SIG-M5 (cell line): ENCODE data around the gene MKKS.
"Not testable (repeated sequence)": the region's sequence is repeated elsewhere in the genome, so short reads cannot be mapped to it uniquely, and the experiment has no call there.

Experiments used
- DNase-seq: peaks from one replicate; lab custom pipeline; 2025; lab: John Stamatoyannopoulos, UW

MKKS gene

DNA sequence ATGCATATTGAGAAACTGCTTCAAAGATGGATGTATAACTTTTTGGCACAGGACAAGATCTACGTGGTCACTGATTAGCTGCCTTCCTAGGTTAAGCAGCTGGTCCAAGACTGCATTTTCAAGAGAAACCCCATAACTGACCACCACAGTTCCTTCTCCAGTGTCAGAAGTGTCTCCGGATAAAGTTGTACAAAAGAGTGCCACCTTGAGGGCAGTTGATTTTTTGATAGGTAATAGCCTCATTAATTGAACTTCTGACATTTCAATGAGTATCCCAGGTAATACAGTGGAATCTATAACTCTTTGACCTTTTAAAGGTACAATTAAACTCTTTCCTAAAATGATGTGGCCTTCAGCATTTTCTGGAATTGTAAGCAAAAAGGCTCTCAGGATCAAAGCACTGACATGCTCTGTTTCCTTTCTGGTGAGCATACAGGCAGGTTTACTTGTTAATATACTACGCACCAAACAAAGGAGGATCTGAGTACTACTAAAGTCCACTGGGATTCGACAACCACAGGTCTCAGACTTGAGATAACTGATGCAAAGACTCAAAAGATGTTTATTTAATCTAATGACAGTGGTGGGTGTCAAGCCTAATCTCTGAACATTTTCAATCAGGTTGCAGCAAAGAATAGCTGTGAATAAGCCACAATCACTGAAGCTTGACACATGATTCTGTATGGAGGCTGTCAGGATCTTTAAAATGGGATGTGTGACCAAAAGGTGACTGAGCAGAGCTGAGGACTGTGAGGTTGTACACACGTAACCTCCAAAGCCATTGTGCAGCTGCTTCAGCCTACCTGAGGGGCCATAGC lies 21.2 kb downstream of the MKKS start:
- no peak for DNase-seq

DNA sequence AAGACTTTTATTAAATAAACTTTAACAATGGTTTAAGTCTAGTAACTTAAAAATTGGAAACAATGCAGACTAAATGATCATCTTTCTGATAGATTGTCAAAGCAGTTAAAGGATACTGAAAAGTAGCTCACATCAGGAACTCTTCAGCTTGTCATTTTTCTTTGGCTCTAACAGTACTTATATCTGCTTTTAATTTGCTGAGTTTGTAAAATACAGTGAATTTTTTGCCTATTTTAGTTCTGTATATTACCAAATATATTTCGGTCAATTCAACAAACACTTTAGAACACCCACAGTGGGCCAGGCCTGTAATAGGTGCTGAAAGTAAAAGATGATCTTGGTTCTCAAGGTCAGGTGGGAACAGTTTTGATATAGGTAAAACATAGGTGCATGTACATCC lies 22.3 kb downstream of the MKKS start:
- no peak for DNase-seq

DNA sequence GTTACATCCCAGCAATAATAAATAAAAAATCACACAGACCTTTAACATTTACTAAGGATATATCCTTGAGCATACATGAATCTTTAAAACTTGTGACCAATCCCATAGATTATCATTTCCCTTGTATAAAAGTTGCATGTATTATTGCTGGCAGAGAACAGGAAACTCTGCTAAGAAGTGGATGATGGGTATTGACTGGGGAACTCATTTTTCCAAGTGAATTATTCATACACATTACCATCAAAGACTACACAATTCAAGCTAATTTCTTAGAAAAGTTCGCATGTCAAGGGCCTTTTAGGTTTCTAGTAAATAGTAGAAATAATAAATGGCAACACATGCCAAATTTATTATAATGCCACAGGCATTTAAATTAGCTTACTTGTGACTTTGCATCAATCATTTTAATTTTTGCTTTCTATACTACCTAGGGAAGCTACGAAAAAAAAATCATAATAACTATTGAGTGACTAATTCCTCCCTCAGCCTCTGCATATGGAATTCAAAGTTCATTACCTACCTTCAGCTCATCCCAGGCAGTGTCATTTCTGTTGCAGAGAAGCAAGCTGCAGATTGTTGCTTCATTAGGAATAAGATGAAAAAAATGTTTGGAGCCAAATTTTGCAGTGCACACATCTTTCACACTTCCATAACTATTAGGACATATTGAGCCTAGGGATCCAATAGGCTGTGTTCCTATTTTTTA lies 25.8 kb downstream of the MKKS start:
- DNase-seq: no peak

DNA sequence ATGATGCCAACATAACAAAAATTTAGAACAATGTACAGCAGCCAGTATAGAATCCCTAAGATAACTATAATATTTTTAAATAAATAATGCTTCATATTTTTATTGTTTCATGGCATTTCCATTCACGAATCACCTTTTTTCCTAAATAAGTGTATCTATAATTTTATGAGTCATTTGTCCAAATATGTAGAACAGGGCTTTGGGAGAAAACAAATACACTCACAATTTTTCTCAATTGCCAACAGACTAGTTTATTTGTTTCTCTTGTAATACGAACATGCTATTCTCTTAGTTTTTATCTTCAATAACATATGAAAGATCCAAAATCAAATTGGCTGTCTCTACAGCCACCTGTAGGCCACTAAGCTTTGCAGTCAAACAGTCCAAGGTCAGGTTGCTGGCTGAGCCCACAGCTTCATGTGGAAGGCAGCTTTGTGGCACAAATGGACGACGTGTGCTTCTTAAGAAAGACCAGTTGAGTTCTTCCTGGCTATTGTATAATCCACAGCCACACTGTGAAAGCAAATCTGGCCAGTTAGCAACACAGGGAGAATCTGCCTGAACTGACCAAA lies 29.0 kb downstream of the MKKS start:
- no peak for DNase-seq

DNA sequence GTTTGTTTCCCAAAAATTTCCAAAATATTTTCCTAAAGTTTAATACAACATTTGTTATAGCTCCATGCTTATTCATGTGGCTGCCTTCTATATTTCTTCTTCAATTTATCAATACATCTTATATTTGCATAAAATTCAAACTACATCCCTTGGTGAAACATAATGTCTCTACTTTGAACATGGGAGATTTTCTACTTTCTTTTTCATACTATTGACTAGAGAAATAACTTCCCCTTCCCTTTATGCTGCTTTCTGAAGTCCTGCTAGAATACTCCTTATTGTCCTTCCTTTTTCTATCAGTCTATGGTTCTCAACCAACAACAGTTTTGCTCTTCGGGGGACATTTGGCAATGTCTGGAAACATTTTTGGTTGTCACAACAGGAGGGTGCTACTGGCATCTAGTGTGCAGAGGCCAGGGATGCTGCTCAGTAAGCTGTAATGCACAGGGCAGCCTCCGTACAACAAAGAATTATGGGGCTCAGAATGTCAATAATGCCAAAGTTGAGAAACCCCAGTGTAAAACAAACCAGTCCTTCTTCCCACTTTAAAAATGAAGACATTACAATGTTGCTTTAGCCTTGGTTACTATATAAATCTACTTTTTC lies 29.9 kb downstream of the MKKS start:
- no peak for DNase-seq

DNA sequence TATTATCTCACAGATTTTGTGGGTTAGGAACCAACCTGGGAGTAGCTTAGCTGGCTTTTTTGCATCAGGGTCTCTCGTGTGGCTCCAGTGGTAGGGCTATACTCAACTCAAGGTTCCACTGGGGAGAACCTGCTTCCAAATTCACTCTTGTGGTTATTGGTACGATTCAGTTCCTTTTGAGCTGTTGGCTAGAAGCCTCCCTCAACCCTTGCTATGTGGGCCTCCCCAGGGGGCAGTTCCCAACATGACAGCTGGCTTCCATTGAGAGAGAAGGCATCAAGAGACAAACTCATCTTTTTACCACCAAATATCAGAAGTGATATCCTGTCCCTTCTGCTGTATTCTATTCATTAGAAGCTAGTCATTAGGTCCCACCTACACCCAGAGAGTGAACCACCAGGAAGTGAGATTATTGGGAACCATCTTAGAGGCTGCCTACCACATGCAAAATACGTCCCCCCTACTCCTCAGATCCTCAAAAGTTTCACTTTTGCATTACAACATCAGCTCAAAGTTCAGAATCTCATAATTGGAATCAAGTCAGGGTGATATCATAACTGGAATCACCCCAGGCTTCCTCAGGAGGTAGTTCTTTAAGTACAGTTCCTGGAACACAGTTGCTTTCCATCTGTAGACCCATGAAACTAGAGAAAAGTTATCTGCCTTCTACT lies 30.9 kb downstream of the MKKS start:
- DNase-seq: no peak

DNA sequence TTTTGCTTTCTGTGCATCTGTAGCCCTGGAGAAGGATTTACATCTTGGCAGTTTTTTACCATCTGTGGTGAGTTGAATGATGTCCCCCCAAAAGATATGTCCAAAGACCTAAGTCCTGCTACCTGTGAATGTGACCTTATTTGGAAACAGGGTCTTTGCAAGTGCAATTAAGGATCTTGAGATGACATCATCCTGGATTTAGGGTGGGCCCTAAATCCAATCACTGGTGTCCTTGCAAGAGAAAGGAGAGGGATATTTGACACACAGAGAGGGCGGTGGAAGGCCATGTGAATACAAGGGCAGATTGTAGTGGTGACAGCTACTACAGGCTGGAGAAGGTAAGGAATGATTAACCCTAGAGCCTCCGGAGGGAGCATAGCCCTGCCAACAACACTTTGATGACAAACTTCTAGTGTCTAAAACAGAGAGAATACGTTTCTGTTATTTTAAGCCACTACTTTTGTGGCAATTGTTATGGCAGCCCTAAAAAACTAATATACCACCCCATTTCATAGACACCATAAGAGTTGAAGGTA lies 35.1 kb downstream of the MKKS start:
- no peak for DNase-seq

DNA sequence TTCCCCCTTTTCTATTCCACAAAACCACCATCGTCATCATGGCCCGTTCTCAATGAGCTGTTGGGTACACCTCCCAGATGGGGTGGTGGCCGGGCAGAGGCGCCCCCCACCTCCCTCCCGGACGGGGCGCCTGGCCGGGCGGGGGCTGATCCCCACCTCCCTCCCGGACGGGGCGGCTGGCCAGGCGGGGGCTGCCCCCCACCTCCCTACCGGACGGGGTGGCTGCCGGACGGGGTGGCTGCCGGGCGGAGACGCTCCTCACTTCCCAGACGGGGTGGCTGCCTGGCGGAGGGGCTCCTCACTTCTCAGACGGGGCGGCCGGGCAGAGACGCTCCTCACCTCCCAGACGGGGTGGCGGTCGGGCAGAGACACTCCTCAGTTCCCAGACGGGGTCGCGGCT lies 39.3 kb downstream of the MKKS start:
- DNase-seq: not testable (repeated sequence)

DNA sequence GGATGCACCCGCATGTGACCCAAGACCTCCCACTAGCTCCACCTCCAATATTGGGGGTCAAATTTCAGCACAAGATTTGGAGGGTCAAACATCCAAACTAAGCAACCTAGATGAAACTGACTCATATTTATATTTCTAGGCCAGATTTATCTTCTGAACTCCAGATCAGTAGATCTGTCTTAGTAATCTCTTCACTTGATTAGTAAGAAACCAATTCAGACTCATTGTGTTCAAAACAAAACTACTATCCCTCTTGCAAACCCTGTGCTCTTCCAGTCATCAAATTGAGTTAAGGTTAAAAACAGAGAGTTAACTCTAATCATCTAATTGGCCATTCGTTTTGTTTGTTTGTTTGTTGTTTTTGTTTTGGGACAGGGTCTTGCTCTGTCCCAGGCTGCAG lies 43.3 kb downstream of the MKKS start:
- DNase-seq: no peak

DNA sequence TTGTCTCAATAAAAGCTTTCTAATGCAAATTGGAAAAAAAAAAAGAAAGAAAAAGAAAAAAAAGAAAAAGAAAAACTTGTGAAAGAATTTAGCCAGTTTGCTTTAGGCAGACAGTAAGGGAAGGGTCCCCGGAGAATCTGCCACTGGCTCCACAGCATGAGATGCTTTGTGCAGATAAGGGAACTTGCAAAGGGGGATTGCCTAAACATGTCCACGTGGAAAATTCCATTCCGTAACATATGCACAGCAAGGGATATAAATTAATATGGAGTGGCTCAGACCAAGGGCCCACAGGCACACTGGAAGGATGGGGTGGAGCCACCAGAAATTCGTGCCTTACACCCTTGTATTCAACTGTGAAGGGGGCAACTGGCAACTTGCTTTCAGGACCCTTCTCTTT lies 45.4 kb downstream of the MKKS start:
- no peak for DNase-seq

DNA sequence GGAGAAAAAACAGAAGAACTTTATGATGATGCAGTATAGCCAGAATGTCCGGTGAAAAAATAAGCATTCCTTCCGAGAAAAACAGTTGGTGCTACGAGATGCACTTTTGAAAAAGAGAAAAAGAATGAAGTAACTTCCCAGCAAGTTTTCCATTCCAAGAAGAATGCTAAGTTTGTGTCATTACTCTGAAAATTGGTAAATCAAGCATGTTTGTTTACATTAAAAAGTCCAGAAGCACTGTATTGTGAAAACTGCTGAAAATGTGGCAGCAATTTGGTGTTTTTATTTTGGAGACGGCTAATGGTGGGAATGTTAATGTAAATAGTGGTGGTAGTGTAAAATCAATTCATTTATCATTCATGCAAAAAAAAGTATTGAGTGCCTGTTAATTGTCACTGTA lies 46.3 kb downstream of the MKKS start:
- no peak for DNase-seq

DNA sequence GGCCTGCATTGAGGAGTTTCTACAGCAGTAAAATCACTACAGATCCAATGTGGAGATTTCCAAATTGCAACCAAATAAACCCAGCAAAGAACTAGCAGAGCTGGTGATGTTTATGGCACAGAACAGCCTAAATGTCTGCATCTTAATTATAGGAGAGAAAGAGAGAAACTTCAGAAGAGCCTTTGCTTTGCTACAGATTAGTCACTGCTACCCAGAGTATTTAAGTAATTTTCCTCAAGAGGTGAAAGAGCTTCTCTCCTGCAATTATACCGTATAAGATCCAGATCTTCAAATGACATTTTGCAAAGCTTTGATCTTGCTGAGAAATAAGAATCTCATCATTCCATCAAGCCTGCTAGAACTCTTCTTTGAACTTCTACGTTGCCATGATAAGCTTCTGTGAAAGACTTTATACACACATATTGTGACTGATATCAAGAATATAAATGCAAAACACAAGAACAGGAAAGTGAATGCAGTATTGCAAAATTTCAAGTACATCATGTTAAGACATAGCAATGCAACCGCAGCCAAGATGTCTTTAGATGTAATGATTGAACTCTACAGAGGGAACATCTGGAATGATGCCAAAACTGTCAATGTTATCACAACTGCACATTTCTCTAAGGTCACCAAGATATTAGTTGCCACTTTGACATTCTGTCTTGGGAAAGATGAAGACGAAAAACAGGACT lies 48.0 kb downstream of the MKKS start:
- no peak for DNase-seq

DNA sequence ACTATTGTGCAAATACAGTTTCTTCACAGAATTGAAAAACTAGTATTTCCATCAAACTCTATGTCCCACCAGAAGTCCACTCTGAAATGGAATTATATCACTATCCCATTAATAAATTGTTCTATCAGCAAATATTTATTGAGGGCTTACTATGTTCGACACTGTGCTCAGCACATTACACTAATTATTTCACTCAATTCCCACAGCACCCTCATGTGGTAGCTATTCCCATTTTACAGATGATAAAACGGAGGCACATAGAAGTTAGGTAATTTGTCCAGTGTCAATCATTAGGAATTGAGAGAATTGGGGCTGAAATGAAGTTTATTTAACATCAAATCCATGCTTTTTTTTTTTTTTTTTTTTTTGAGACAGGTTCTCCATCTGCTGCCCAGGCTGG lies 52.5 kb downstream of the MKKS start:
- DNase-seq: no peak

DNA sequence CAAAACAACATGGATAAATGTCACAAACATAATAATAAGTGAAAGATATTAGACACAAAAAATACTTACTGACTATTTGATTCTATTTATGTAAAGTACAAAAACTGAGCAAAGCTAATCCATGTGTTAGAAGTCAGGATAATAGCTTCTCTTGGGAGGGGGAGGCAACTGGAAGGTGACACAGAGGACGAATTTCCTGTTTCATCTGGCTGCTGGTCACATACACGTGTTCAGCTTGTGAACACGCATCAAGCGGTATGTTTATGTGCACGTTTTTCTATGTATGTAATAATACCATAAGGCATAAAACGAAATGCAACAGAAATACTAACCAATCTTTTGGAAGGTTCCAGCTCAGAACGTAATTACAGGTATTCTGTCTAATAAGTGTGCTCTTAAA lies 54.3 kb downstream of the MKKS start:
- DNase-seq: no peak

DNA sequence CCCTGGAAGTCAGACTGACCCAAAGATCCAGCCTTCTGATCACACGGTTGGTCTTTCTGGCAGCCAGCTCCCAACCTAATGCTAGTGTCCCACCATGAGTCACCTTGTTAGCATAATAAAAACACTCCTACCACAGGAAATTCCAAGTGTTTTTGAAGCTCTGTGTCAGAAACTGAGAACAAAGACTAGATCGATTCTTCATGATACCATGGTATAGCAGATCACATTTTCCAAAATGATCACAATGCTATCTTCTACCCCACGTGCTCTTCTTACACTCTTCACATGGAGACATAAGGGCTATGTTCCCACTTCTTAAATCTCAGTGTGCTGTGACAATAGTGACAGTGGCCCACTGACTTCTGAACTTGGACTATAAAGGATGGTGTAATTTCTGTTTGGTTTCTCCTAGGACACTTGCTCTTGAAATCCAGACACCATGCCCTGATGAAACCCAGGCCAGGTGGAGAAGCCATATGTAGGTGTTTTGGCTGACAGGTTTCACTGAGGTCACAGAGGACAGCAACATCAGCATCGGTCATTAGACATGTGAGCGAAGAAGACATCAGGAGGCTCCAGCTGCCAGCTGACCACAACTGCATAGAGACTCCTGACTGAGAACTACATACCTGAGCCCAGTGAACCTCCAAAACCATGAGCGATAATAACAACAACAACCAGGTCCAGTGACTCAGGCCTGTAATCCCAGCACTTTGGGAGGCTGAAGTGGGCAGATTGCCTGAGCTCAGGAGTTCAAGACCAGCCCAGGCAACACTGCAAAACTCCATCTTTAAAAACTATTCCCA lies 57.5 kb downstream of the MKKS start:
- DNase-seq: no peak

DNA sequence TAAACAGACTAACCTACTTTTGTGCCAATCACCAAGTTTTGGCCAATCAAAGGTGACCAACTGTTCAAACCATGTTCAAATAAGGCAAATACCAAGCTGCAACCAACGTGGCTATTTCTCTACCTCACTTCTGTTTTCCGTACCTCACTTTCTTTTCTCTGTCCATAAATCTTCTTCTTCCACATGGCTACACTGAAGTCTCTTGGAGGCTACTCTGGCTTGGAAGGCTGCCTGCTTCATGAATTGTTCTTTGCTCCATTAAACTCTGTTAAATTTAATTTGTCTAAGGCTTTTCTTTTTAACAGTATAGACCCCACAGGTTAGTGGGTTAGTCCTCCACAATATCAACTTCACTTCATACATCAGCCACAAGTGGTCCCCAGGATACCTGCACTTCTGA lies 58.8 kb downstream of the MKKS start:
- DNase-seq: no peak

DNA sequence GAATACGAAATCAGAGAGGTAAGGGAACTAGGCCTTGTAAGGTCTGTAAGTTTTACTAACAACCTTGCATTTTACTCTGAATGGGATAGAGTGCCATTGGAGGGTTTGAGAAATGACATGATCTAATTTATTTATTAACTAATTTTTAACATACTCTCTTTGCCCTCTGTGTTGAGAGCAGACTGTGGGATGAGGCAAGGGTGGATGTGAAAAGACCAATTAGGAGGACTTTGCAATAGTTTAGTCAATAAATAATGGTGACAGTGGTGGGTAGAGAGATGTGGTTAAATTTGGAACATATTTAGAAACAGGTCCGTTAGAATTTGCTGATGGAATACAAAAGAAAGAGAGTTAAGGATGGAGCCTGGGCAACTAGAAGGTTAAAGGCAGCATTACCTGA lies 60.0 kb downstream of the MKKS start:
- DNase-seq: no peak

DNA sequence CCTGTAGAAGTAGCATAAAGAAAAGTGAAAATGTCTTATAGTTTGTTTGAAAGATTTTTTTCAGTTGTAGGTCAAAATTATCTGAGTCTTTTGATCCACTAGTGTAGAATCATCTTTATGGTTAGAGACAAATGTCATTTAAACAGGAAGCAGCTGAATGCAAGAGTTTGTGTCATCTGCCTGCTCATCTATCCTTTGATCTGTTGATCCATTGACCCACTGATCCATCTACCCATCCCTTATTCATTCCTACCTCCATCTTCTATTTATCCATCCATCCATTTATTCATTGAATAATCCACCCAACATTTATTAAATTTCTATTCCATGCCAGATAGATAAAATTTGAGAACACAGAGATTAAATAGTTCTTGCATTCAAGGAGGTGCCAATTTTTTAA lies 62.6 kb downstream of the MKKS start:
- DNase-seq: no peak

DNA sequence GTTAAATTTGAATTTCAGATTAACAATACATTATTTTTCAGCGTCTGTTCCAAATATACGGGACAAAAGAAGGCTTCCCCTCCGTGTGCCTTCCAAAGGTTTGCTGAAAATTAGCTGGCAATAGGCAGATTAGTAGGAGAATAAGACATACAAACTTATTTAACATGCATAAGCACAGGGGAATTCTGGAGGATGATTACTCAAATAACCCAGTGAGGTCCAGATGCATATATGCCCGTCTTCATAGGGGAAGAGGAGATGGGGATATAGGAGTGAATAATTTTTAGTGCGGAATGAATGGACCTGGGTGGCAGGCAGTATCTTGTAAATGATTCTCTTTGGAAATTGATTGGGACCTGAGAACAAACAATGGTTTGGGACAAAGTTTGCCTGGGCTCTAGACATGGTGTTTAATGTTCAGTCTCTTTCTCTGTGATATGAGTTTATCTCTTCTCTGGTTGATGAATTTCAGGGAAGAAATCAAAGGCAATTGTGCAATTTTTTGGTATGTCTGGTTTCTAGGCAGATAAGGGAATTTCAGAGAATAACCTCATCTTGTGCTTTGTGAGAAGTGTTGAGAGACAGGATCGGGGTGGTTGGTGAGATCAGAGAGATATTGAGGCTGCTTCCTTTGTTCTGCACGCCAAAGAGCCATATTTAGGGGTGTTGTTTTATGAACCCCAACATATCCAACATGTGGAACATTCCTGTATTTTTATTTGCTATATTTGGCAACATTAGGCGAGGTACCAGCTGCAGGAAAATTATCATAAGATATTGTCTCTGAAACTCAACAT lies 63.7 kb downstream of the MKKS start:
- no peak for DNase-seq

DNA sequence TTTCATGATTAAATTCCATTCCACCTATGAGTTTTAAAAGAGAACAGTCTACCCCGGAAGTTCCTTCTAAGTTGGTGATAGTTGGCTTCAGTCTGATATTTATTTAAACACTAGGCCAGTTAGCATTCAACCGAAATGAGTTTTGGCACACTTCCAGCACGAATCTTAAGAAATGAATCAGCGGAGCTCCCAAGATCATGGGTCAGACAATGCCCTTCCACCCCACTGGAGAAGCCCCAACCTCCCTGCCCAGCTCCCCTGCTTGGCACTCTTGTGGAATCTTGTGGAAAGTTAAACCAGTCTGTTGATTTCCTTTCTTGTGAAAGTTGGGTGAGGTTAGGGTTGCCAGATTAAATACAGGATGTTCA lies 64.3 kb downstream of the MKKS start:
- no peak for DNase-seq
